SK-N-MC (cell line): ENCODE data around the gene CLDN16.

Source experiments
- EZH2 ChIP-seq: fragments of 200-600 bp; sonication (generic); IDR thresholded peaks from one replicate; pipeline ENCODE4 v1.6.1; 2017; ENCODE audit warnings: antibody characterized with exemption
- FOXP2 ChIP-seq: optimal IDR thresholded peaks from 2 replicates; pipeline ENCODE3; 2011; ENCODE audit warnings: mild to moderate bottlenecking, moderate library complexity; ENCODE audit not compliant: insufficient read depth; ENCODE audit errors: extremely low read length, control extremely low read depth
- POLR2AphosphoS5 ChIP-seq: IDR thresholded peaks from 2 replicates; pipeline ENCODE4 v1.6.1; 2012; ENCODE audit warnings: mild to moderate bottlenecking, low read depth, low read length, borderline replicate concordance

GRCh38 chr3:190375671-190376070 is 12.3 kb upstream of the CLDN16 start:
- TF ChIP-seq EZH2, result no peak
- no peak for TF ChIP-seq POLR2AphosphoS5
- no peak for TF ChIP-seq FOXP2
